Hepatocyte (in vitro differentiated cells): ENCODE results near the gene HLA-DRB1.

Experiments
- EZH2 ChIP-seq: fragments of 200-600 bp; sonication (generic); IDR thresholded peaks from 2 replicates; pipeline ENCODE4 v1.6.1; 2016; ENCODE audit warnings: antibody characterized with exemption, mild to moderate bottlenecking, borderline replicate concordance
- EZH2phosphoT487 ChIP-seq: fragments of 200-600 bp; sonication (generic); IDR thresholded peaks from one replicate; pipeline ENCODE4 v1.6.1; 2018; ENCODE audit warnings: antibody characterized with exemption, mild to moderate bottlenecking, low read depth, moderate library complexity; ENCODE audit not compliant: unreplicated experiment, severe bottlenecking
- TF ChIP-seq, protein P1 (sequence below): fragments of 200-600 bp; sonication (generic); IDR thresholded peaks from 2 replicates; pipeline ENCODE4 v1.5.1; 2016; ENCODE audit warnings: antibody characterized with exemption, mild to moderate bottlenecking; ENCODE audit not compliant: poor library complexity

DNA sequence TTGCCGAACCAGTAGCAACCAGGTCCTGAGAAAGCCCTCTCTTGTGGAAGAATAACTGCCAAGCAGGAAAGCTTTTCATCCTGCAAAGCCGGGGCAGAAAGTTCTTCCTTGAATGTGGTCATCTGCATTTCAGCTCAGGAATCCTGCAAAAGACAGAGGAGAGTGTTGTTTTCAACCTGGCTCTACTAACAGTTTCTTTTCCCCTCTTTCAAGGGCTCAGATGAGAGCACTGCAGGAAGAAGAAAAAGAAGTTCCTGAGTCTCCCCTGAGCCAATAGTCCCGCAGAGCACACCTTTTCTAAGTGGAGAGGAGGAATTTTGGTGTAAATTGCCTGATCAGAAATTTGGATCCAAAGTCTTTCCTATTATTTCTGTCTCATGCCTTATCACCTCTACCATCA is 10.7 kb downstream of the HLA-DRB1 start:
- TF ChIP-seq, protein P1, sequence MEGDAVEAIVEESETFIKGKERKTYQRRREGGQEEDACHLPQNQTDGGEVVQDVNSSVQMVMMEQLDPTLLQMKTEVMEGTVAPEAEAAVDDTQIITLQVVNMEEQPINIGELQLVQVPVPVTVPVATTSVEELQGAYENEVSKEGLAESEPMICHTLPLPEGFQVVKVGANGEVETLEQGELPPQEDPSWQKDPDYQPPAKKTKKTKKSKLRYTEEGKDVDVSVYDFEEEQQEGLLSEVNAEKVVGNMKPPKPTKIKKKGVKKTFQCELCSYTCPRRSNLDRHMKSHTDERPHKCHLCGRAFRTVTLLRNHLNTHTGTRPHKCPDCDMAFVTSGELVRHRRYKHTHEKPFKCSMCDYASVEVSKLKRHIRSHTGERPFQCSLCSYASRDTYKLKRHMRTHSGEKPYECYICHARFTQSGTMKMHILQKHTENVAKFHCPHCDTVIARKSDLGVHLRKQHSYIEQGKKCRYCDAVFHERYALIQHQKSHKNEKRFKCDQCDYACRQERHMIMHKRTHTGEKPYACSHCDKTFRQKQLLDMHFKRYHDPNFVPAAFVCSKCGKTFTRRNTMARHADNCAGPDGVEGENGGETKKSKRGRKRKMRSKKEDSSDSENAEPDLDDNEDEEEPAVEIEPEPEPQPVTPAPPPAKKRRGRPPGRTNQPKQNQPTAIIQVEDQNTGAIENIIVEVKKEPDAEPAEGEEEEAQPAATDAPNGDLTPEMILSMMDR, result no peak
- TF ChIP-seq EZH2 (no peak), EZH2phosphoT487 (no peak)
